ENCODE results near the gene H2AZ2.
A peak's percentile ranks its signal among the peaks of the same experiment; 100 is the strongest.

Gene H2AZ2

DNA sequence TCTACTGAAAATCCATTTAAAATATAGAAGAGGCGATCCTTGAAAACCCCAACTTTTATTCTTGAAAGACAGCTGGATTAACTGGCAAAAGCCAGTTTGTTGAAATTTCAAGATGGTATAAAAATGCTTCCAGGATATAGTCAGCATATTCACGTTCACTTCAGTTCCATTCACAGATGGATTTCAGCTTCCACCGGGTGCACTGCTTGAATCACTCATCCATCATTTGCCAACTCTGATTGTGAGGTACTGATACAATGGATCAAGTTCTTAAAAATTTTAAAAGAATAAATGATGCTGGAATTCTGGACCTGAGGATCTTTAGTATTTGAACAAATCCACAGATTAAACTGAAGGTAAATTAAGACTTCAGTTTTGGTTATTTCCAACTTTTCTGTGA, 35.0 kb upstream of the H2AZ2 start:
- ATAC-seq = no peak
- no peak for TF ChIP-seq ZC3H10 (CRISPR knock-in tag; IDR thresholded peaks at IDR 0.05)

DNA sequence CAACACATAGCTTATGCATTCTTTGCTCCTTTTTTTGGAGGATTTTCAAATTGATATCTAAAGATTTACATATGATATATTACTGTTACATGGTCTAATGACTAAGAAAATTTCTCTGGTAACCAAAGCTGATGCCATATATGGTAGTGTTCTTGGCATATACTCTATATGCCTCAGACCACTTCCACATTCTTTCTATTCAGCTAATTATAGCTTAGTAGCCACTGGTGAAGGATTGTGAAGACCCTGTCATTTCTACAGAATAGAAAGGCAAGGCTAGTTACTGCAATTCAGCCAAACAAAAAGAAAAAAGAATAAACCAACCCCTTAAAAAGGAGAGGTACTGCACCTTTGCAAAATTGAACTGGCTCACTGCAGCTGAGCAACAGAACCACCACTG, 33.7 kb upstream of the H2AZ2 start:
- TF ChIP-seq CSDC2 (CRISPR knock-in tag; IDR thresholded peaks at IDR 0.05) (no peak), ZFP3 (CRISPR knock-in tag; IDR thresholded peaks at IDR 0.05) (no peak), SNAI2 (CRISPR knock-in tag; IDR thresholded peaks at IDR 0.05) (no peak), ZC3H10 (CRISPR knock-in tag; IDR thresholded peaks at IDR 0.05) (no peak)
- ATAC-seq = peak; percentile 63

DNA sequence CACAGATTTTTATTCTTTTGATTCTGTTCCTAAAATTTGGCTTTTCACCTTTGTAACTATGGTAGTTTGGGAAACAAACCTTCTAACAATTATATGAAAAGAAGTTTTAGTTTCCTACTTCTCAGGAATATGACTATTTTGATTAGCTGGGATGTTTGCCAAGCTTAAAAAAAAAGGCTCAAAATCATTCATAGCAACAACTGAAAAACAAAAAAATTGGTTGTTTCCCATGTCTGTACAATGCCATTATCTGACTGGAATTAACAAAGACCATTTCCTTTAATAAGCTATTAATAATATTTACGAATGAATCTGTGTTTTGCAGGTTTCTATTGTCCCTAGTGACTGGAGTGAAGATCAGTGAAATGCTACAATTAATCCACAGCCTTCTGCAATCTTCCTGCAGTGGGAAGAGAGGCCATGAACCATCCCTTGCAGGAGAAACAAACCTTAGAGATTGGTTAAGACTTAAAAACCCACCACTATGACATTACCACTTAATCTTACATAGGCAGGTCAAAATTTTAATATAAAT, 33.2 kb upstream of the H2AZ2 start:
- no peak for TF ChIP-seq ZFP3 (CRISPR knock-in tag; IDR thresholded peaks at IDR 0.05)
- peak; percentile 27 for ATAC-seq

DNA sequence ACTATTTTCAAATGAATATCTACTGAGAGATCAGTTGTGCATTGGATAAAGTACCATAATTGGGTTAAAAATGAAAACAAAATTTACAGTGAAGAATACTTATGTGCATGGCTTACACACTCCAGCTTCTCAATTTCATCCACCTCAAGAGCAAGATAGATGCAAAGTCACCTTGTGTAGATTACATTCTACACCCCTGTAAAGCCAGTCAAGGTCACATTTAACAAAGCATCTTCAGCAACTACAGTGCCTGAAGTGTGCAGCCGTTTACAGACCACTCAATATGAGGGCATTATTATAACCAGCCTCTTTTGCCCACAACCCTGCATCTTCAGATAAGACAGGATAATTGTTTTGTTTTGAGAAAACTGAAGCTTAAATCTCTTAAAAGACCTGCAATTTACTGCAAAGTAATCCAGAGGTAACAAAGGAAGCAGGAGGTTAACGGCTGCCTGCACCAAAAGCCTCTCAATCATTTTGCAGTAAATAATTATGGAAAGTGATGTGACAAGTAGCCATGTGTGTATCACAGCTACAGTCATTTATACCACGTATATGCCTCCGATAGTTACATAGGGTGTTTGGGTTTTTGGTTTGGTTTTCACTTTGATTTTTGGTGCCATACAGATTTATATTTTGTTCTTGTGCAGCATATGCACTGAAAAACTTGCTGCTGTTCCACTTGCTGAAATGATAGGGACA, 32.6 kb upstream of the H2AZ2 start:
- TF ChIP-seq PPARA (CRISPR knock-in tag; IDR thresholded peaks at IDR 0.05; ENCODE audit: borderline replicate concordance) (no peak), TOX (CRISPR knock-in tag; IDR thresholded peaks at IDR 0.05; ENCODE audit: borderline replicate concordance) (no peak), GLIS3 (CRISPR knock-in tag; IDR thresholded peaks at IDR 0.05) (no peak), CREB5 (CRISPR knock-in tag; IDR thresholded peaks at IDR 0.05; ENCODE audit: low read depth) (no peak), ARNTL (CRISPR knock-in tag; IDR thresholded peaks at IDR 0.05; ENCODE audit: borderline replicate concordance, low read depth) (no peak), ZC3H10 (CRISPR knock-in tag; IDR thresholded peaks at IDR 0.05) (no peak), BACH2 (CRISPR knock-in tag; IDR thresholded peaks at IDR 0.05; ENCODE audit: borderline replicate concordance) (no peak), ZNF565 (CRISPR knock-in tag; conservative IDR thresholded peaks at IDR 0.05; ENCODE audit: low read depth) (no peak)
- ATAC-seq = no peak

- TF ChIP-seq CREB5 (CRISPR knock-in tag; IDR thresholded peaks at IDR 0.05; ENCODE audit: low read depth) = no peak
- TF ChIP-seq CSRNP3 (CRISPR knock-in tag; IDR thresholded peaks at IDR 0.05) = no peak
- TF ChIP-seq, protein P1, sequence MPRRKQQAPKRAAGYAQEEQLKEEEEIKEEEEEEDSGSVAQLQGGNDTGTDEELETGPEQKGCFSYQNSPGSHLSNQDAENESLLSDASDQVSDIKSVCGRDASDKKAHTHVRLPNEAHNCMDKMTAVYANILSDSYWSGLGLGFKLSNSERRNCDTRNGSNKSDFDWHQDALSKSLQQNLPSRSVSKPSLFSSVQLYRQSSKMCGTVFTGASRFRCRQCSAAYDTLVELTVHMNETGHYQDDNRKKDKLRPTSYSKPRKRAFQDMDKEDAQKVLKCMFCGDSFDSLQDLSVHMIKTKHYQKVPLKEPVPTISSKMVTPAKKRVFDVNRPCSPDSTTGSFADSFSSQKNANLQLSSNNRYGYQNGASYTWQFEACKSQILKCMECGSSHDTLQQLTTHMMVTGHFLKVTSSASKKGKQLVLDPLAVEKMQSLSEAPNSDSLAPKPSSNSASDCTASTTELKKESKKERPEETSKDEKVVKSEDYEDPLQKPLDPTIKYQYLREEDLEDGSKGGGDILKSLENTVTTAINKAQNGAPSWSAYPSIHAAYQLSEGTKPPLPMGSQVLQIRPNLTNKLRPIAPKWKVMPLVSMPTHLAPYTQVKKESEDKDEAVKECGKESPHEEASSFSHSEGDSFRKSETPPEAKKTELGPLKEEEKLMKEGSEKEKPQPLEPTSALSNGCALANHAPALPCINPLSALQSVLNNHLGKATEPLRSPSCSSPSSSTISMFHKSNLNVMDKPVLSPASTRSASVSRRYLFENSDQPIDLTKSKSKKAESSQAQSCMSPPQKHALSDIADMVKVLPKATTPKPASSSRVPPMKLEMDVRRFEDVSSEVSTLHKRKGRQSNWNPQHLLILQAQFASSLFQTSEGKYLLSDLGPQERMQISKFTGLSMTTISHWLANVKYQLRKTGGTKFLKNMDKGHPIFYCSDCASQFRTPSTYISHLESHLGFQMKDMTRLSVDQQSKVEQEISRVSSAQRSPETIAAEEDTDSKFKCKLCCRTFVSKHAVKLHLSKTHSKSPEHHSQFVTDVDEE (CRISPR knock-in tag; IDR thresholded peaks at IDR 0.05) = no peak
- no peak for TF ChIP-seq ZNF8 (CRISPR knock-in tag; IDR thresholded peaks at IDR 0.05)
- no peak for TF ChIP-seq ZNF70 (CRISPR knock-in tag; IDR thresholded peaks at IDR 0.05)
- TF ChIP-seq ZNF565 (CRISPR knock-in tag; conservative IDR thresholded peaks at IDR 0.05; ENCODE audit: low read depth) = no peak
- TF ChIP-seq RARB (CRISPR knock-in tag; IDR thresholded peaks at IDR 0.05) = no peak
- TF ChIP-seq ZC3H10 (CRISPR knock-in tag; IDR thresholded peaks at IDR 0.05) = no peak
- TF ChIP-seq BACH2 (CRISPR knock-in tag; IDR thresholded peaks at IDR 0.05; ENCODE audit: borderline replicate concordance) = no peak
- TF ChIP-seq, protein P2, sequence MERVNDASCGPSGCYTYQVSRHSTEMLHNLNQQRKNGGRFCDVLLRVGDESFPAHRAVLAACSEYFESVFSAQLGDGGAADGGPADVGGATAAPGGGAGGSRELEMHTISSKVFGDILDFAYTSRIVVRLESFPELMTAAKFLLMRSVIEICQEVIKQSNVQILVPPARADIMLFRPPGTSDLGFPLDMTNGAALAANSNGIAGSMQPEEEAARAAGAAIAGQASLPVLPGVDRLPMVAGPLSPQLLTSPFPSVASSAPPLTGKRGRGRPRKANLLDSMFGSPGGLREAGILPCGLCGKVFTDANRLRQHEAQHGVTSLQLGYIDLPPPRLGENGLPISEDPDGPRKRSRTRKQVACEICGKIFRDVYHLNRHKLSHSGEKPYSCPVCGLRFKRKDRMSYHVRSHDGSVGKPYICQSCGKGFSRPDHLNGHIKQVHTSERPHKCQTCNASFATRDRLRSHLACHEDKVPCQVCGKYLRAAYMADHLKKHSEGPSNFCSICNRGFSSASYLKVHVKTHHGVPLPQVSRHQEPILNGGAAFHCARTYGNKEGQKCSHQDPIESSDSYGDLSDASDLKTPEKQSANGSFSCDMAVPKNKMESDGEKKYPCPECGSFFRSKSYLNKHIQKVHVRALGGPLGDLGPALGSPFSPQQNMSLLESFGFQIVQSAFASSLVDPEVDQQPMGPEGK (CRISPR knock-in tag; IDR thresholded peaks at IDR 0.05; ENCODE audit: borderline replicate concordance) = no peak
- TF ChIP-seq TCF4 (CRISPR knock-in tag; IDR thresholded peaks at IDR 0.05; ENCODE audit: borderline replicate concordance) = no peak
- no peak for ATAC-seq
These were observed 28.5 kb upstream of the H2AZ2 start for GRCh38 chr7:44876393-44876792.
